ENCODE results near the gene PRB2. TPM values are rescaled to one million over a fixed set of nuclear protein-coding genes. Genes with fewer than 3 reads are reported as not detected.
"Not testable (repeated sequence)": the region's sequence is repeated elsewhere in the genome, so short reads cannot be mapped to it uniquely, and the experiment has no call there.

Gene PRB2
- total RNA-seq = 0.10 TPM in 1 of 2 replicates, not detected in the other
- 1.5 and 2.0 TPM in 2 replicates for polyA plus RNA-seq

DNA sequence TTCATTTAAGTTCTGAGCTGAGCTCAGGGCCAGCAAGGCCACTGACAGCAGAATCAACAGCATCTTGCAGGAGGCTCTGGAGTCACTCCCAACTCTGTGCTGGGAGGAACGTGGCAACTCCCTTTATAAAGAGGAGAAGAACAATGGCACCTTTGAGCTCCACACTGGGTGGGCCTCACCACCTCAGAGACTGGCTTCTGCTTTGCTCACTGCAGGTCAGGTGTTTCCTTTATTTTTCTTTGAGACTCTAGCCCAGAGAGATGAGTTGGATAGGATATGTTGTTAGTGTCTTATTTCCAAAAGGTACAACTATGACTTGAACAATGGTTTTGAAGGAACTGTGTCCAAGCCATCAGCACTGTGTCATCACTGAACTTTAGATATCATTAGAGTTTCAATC, at the start of gene PRB2:
TSS of gene PRB2 (minus strand) at position 101 of the 400 bp plus-strand sequence. CDS start at position 63, 38 bp downstream.
- not testable (repeated sequence) for H3K9me2 ChIP-seq (replicated peaks; ENCODE audit: insufficient read depth); H3K4me1 ChIP-seq (ENCODE audit: insufficient read depth); H3K27me3 ChIP-seq; H3K4me2 ChIP-seq; H4K20me1 ChIP-seq (ENCODE audit: insufficient read depth, poor library complexity, severe bottlenecking); H3K36me3 ChIP-seq (replicated peaks; ENCODE audit: insufficient read depth, low read depth); H3K79me2 ChIP-seq; H3K4me3 ChIP-seq; H3K9me3 ChIP-seq (ENCODE audit: low read depth); DNase-seq (ENCODE audit: low spot score); H3K27ac ChIP-seq; H2AFZ ChIP-seq
- no CpG with 5 or more reads among the region's 1 CpG for WGBS (ENCODE audit: low lambda C conversion rate, missing lambda C conversion rate)

DNA sequence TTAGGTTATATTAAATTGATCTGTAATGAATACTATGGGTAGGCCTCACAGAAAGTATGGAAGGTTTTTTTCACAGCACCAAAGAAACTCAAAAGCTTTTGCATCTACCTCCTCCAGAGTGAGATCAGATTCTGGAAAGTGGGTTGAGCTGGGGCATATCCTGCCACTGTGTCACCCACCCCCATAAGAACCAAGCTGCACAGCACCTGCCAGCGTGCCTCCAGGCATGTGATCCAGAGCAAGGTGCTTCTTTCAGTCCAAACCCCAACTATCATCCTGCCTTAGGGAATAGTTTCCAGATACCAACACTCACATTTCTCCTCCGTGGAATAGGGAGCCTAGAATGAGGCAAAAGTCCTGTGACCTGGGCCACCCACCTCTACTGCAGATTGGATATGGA, 42.6 kb upstream of the PRB2 start:
- H4K20me1 ChIP-seq (ENCODE audit: insufficient read depth, poor library complexity, severe bottlenecking) = no peaks in the 10 kb centered on the region
- H3K27me3 ChIP-seq = no peaks in the 10 kb centered on the region
- H2AFZ ChIP-seq = no peak overlapping the region
- H3K4me2 ChIP-seq = no peak overlapping the region
- no peaks in the 10 kb centered on the region for H3K9me2 ChIP-seq (replicated peaks; ENCODE audit: insufficient read depth)
- H3K36me3 ChIP-seq (replicated peaks; ENCODE audit: insufficient read depth, low read depth) = no peaks in the 10 kb centered on the region
- H3K4me3 ChIP-seq = no peak overlapping the region
- TF ChIP-seq, protein P1, sequence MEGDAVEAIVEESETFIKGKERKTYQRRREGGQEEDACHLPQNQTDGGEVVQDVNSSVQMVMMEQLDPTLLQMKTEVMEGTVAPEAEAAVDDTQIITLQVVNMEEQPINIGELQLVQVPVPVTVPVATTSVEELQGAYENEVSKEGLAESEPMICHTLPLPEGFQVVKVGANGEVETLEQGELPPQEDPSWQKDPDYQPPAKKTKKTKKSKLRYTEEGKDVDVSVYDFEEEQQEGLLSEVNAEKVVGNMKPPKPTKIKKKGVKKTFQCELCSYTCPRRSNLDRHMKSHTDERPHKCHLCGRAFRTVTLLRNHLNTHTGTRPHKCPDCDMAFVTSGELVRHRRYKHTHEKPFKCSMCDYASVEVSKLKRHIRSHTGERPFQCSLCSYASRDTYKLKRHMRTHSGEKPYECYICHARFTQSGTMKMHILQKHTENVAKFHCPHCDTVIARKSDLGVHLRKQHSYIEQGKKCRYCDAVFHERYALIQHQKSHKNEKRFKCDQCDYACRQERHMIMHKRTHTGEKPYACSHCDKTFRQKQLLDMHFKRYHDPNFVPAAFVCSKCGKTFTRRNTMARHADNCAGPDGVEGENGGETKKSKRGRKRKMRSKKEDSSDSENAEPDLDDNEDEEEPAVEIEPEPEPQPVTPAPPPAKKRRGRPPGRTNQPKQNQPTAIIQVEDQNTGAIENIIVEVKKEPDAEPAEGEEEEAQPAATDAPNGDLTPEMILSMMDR (IDR thresholded peaks at IDR 0.05; ENCODE audit: poor library complexity) = no peak
- no peaks in the 10 kb centered on the region for H3K4me1 ChIP-seq (ENCODE audit: insufficient read depth)
- 72% methylated on average over 2 of the region's 2 CpGs for WGBS (ENCODE audit: low lambda C conversion rate, missing lambda C conversion rate)
- no peaks in the 10 kb centered on the region for H3K9me3 ChIP-seq (ENCODE audit: low read depth)
- no peaks in the 10 kb centered on the region for H3K79me2 ChIP-seq
- DNase-seq (ENCODE audit: low spot score) = no peak
- H3K27ac ChIP-seq = no peak overlapping the region

DNA sequence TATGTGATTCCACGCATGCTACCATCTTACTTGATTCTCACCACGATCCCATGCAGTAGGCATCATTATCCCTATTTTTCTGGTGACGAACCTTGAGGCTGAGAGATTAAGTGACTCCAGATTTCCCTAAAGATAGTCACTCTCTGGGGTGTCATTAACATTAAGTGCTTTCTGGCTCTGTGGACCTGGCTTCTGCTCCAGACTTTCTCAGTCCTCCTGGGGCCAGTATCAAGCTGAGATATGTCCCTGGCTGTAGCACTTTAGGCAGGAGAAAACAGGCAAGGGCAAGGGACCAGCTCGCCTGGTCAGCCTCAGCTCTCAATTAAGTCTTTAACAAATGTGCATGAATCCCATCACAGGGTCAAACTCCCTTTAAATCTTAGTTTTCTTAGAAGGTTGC, 38.3 kb upstream of the PRB2 start:
- Histone ChIP-seq H3K79me2 (no peaks in the 10 kb centered on the region), H3K9me3 (ENCODE audit: low read depth) (no peaks in the 10 kb centered on the region), H4K20me1 (ENCODE audit: insufficient read depth, poor library complexity, severe bottlenecking) (no peaks in the 10 kb centered on the region), H3K27me3 (no peaks in the 10 kb centered on the region), H3K4me2 (no peak overlapping the region), H3K27ac (no peak overlapping the region), H3K4me3 (no peak overlapping the region), H3K36me3 (replicated peaks; ENCODE audit: insufficient read depth, low read depth) (no peaks in the 10 kb centered on the region), H3K4me1 (ENCODE audit: insufficient read depth) (no peaks in the 10 kb centered on the region), H3K9me2 (replicated peaks; ENCODE audit: insufficient read depth) (no peaks in the 10 kb centered on the region), H2AFZ (no peak overlapping the region)
- 34% methylated on average over 4 of the region's 4 CpGs for WGBS (ENCODE audit: low lambda C conversion rate, missing lambda C conversion rate)
- TF ChIP-seq, protein P1 (IDR thresholded peaks at IDR 0.05; ENCODE audit: poor library complexity) = no peak
- TF ChIP-seq EZH2 (IDR thresholded peaks at IDR 0.05; ENCODE audit: borderline replicate concordance) (no peak), EZH2phosphoT487 (IDR thresholded peaks at IDR 0.05; ENCODE audit: low read depth, severe bottlenecking, unreplicated experiment) (no peak)
- DNase-seq (ENCODE audit: low spot score) = no peak

DNA sequence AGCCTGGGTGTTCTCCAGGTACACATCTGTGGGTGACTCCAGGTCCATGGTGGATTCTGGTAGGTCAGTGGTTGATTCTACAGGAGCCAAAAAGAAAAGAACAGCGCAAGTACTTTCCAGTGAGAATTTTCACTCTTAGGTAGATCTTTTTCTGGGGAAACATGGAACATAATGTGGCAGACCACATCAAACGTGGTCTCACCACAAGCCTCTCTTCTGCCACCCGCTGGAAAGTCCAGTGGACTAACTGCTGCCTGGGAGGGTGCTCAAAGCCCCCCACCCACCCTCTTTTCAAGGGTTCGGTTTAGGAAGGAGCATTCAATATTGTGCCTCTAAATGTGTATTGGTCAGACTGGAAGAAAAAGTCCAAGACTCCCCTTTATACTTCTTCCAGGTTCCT, 36.1 kb upstream of the PRB2 start:
- TF ChIP-seq, protein P1 (IDR thresholded peaks at IDR 0.05; ENCODE audit: poor library complexity) = no peak
- TF ChIP-seq EZH2 (IDR thresholded peaks at IDR 0.05; ENCODE audit: borderline replicate concordance) (no peak), EZH2phosphoT487 (IDR thresholded peaks at IDR 0.05; ENCODE audit: low read depth, severe bottlenecking, unreplicated experiment) (no peak)
- WGBS (ENCODE audit: low lambda C conversion rate, missing lambda C conversion rate) = 86% methylated on average over 4 of the region's 4 CpGs
- Histone ChIP-seq H2AFZ (no peak overlapping the region), H3K4me2 (no peak overlapping the region), H3K4me3 (no peak overlapping the region), H3K27ac (no peak overlapping the region), H3K36me3 (replicated peaks; ENCODE audit: insufficient read depth, low read depth) (no peaks in the 10 kb centered on the region), H4K20me1 (ENCODE audit: insufficient read depth, poor library complexity, severe bottlenecking) (no peaks in the 10 kb centered on the region), H3K79me2 (no peaks in the 10 kb centered on the region), H3K27me3 (no peaks in the 10 kb centered on the region), H3K9me3 (ENCODE audit: low read depth) (no peaks in the 10 kb centered on the region), H3K4me1 (ENCODE audit: insufficient read depth) (no peaks in the 10 kb centered on the region), H3K9me2 (replicated peaks; ENCODE audit: insufficient read depth) (no peaks in the 10 kb centered on the region)
- DNase-seq (ENCODE audit: low spot score) = no peak

Data from hepatocyte (in vitro differentiated cells).